H1 (cell line): ENCODE data around the gene TAMALIN. TPM values are rescaled to one million over a fixed set of nuclear protein-coding genes. Genes with fewer than 3 reads are reported as not detected.

ENCODE experiments used
- CTCF ChIA-PET: fragments of 300-600 bp; sonication (Branson Sonifier 250); formaldehyde crosslinking; loops from one replicate; lab custom pipeline; 2021; ENCODE audit not compliant: partially characterized antibody; lab: Charles Lee
- POLR2A ChIA-PET: fragments of 300-600 bp; sonication (Branson Sonifier 250); formaldehyde crosslinking; loops from one replicate; lab custom pipeline; 2021; ENCODE audit warnings: inconsistent platforms; ENCODE audit not compliant: partially characterized antibody; lab: Charles Lee
- DNase-seq, 2 experiments: peaks; one replicate each; pipeline versions ENCODE4 v3.0.0 to v3.0.0-alpha.2; 2010 to 2022; ENCODE audit warnings: low spot score in 2 of 2, low read depth in 1 of 2, mixed read lengths in 1 of 2
- FAIRE-seq: peaks from 2 replicates; lab custom pipeline; 2011; peaks lifted over from hg19 to GRCh38; lab: Jason Lieb, UNC
- H2AFZ ChIP-seq: 2 replicates; pipeline ENCODE4 v1.8.1; 2012; ENCODE audit warnings: low read length, inconsistent platforms
- H2AK5ac ChIP-seq: 2 replicates; pipeline ENCODE4 v1.6.1; 2013; ENCODE audit warnings: low read depth, low read length
- H2BK120ac ChIP-seq: replicated peaks from 2 replicates; pipeline ENCODE3; 2013; ENCODE audit warnings: low read depth, low read length, inconsistent platforms
- H2BK12ac ChIP-seq: 2 replicates; pipeline ENCODE4 v1.6.1; 2013; ENCODE audit warnings: low read depth, low read length
- H2BK15ac ChIP-seq: 2 replicates; pipeline ENCODE4 v1.6.1; 2013; ENCODE audit warnings: low read length
- H2BK20ac ChIP-seq: 2 replicates; pipeline ENCODE4 v1.6.1; 2013; ENCODE audit warnings: low read length
- H2BK5ac ChIP-seq: 2 replicates; pipeline ENCODE4 v1.6.1; 2013; ENCODE audit warnings: low read depth, low read length
- H3K14ac ChIP-seq: 2 replicates; pipeline ENCODE4 v1.6.1; 2013; ENCODE audit warnings: inconsistent platforms; ENCODE audit not compliant: insufficient read length
- H3K18ac ChIP-seq: 2 replicates; pipeline ENCODE4 v1.6.1; 2013; ENCODE audit warnings: low read length; ENCODE audit errors: extremely low read depth
- H3K23ac ChIP-seq: 2 replicates; pipeline ENCODE4 v1.6.1; 2013; ENCODE audit warnings: inconsistent platforms; ENCODE audit not compliant: insufficient read length
- H3K23me2 ChIP-seq: 2 replicates; pipeline ENCODE4 v1.6.1; 2013; ENCODE audit warnings: low read depth, low read length
- H3K27ac ChIP-seq: 2 replicates; pipeline ENCODE4 v1.6.1; 2011; ENCODE audit warnings: low read depth, low read length, inconsistent platforms
- H3K27me3 ChIP-seq, 4 experiments: replicated peaks in 1 of 4; 1 replicate in 1 of 4; 2 replicates in 3 of 4; pipeline versions ENCODE4 v1.6.1 to v1.8.1; 2011 to 2013; ENCODE audit warnings: low read length in 3 of 4, mild to moderate bottlenecking in 3 of 4, inconsistent platforms in 2 of 4, mixed read lengths in 2 of 4, moderate library complexity in 1 of 4; ENCODE audit not compliant: control insufficient read depth in 3 of 4, insufficient read depth in 3 of 4; ENCODE audit errors: extremely low read depth in 1 of 4
- H3K36me3 ChIP-seq, 4 experiments: 2 replicates each; pipeline versions ENCODE4 v1.6.1 to v1.8.1; 2011 to 2013; ENCODE audit warnings: mild to moderate bottlenecking in 4 of 4, low read length in 3 of 4, moderate library complexity in 2 of 4, control low read depth in 1 of 4, inconsistent platforms in 1 of 4; ENCODE audit not compliant: insufficient read depth in 4 of 4, control insufficient read depth in 2 of 4
- H3K4ac ChIP-seq: replicated peaks from 2 replicates; pipeline ENCODE3; 2013; ENCODE audit warnings: low read length, low read depth, mixed read lengths, inconsistent platforms; ENCODE audit not compliant: insufficient read length
- H3K4me1 ChIP-seq, 4 experiments: replicated peaks in 1 of 4; 1 replicate in 1 of 4; 2 replicates in 3 of 4; pipeline versions ENCODE4 v1.6.1 to v1.8.1; 2011 to 2013; ENCODE audit warnings: low read length in 3 of 4, inconsistent platforms in 2 of 4, mixed read lengths in 1 of 4; ENCODE audit not compliant: insufficient read depth in 4 of 4, control insufficient read depth in 3 of 4
- H3K4me2 ChIP-seq, 2 experiments: 2 replicates each; pipeline versions ENCODE4 v1.6.1 to v1.8.1; 2011 to 2013; ENCODE audit warnings: low read depth in 2 of 2, low read length in 2 of 2, control low read depth in 1 of 2, inconsistent platforms in 1 of 2, mild to moderate bottlenecking in 1 of 2; ENCODE audit not compliant: insufficient read depth in 1 of 2
- H3K4me3 ChIP-seq, 4 experiments: fragments of 200-600, 300-600 bp in 1 of 4; sonication (generic), shearing (Covaris generic), sonication (Bioruptor Twin) in 1 of 4; 2 replicates each; pipeline versions ENCODE4 v1.5.1 to v1.8.1; 2011 to 2016; ENCODE audit warnings: low read length in 4 of 4, low read depth in 3 of 4, control low read depth in 2 of 4, inconsistent platforms in 2 of 4, mild to moderate bottlenecking in 2 of 4, mixed read lengths in 1 of 4, moderate library complexity in 1 of 4; ENCODE audit not compliant: insufficient read depth in 2 of 4; ENCODE audit errors: extremely low read depth in 1 of 4
- H3K56ac ChIP-seq: replicated peaks from 2 replicates; pipeline ENCODE3; 2013; ENCODE audit warnings: low read depth, mild to moderate bottlenecking, mixed read lengths, low read length, inconsistent platforms; ENCODE audit not compliant: insufficient read length
- H3K79me1 ChIP-seq: 2 replicates; pipeline ENCODE4 v1.6.1; 2013; ENCODE audit warnings: low read depth, low read length, control low read depth
- H3K79me2 ChIP-seq, 2 experiments: 2 replicates each; pipeline versions ENCODE4 v1.6.1 to v1.8.1; 2012 to 2013; ENCODE audit warnings: low read length in 2 of 2, mild to moderate bottlenecking in 2 of 2, inconsistent platforms in 1 of 2; ENCODE audit not compliant: insufficient read depth in 2 of 2, control insufficient read depth in 1 of 2
- H3K9ac ChIP-seq, 4 experiments: replicated peaks in 1 of 4; 1 replicate in 1 of 4; 2 replicates in 3 of 4; pipeline versions ENCODE4 v1.6.1 to v1.8.1; 2011 to 2013; ENCODE audit warnings: low read depth in 3 of 4, low read length in 3 of 4, control low read depth in 2 of 4, mild to moderate bottlenecking in 2 of 4, moderate library complexity in 2 of 4, inconsistent platforms in 1 of 4; ENCODE audit errors: extremely low read depth in 1 of 4
- H3K9me3 ChIP-seq, 2 experiments: 2 replicates each; pipeline versions ENCODE4 v1.6.1 to v1.8.1; 2012 to 2013; ENCODE audit warnings: mild to moderate bottlenecking in 2 of 2, moderate library complexity in 2 of 2, control low read depth in 1 of 2, inconsistent platforms in 1 of 2, low read depth in 1 of 2, low read length in 1 of 2, mixed read lengths in 1 of 2; ENCODE audit not compliant: insufficient read depth in 2 of 2
- H4K20me1 ChIP-seq, 2 experiments: replicated peaks in 1 of 2; 2 replicates each; pipeline versions ENCODE3 to v1.8.1; 2011 to 2013; ENCODE audit warnings: inconsistent platforms in 2 of 2, low read length in 2 of 2, mild to moderate bottlenecking in 1 of 2; ENCODE audit not compliant: insufficient read depth in 2 of 2, control insufficient read depth in 1 of 2
- H4K5ac ChIP-seq: 2 replicates; pipeline ENCODE4 v1.6.1; 2013; ENCODE audit warnings: low read length, low read depth, mixed read lengths, inconsistent platforms; ENCODE audit not compliant: insufficient read length
- H4K8ac ChIP-seq: 2 replicates; pipeline ENCODE4 v1.8.0; 2013; ENCODE audit warnings: mild to moderate bottlenecking, moderate library complexity, low read length, inconsistent platforms; ENCODE audit not compliant: insufficient read depth; ENCODE audit errors: extremely low read depth
- H4K91ac ChIP-seq: replicated peaks from 2 replicates; pipeline ENCODE3; 2013; ENCODE audit warnings: low read length, mixed read lengths, inconsistent platforms; ENCODE audit not compliant: insufficient read length
- BRCA1 ChIP-seq: IDR thresholded peaks from 2 replicates; pipeline ENCODE4 v1.6.1; 2012; ENCODE audit warnings: low read depth, low read length, improper control_type of control experiment
- CBX8 ChIP-seq: fragments of 300-800, 300-1000 bp; sonication (generic); IDR thresholded peaks from 2 replicates; pipeline ENCODE4 v1.7.1; 2016; ENCODE audit warnings: low read depth, low read length, borderline replicate concordance
- EP300 ChIP-seq, 2 experiments: IDR thresholded peaks; 1 replicate in 1 of 2; 2 replicates in 1 of 2; pipeline ENCODE4 v1.6.1; 2011 to 2012; ENCODE audit warnings: low read depth in 2 of 2, low read length in 2 of 2, mild to moderate bottlenecking in 2 of 2, borderline replicate concordance in 1 of 2, inconsistent platforms in 1 of 2, moderate library complexity in 1 of 2
- FOSL1 ChIP-seq: IDR thresholded peaks from 2 replicates; pipeline ENCODE4 v1.6.1; 2011; ENCODE audit warnings: mild to moderate bottlenecking, low read depth, low read length, moderate library complexity; ENCODE audit not compliant: insufficient read depth
- GABPA ChIP-seq: IDR thresholded peaks from 2 replicates; pipeline ENCODE4 v1.6.1; 2011; ENCODE audit warnings: mild to moderate bottlenecking, low read length, moderate library complexity, borderline replicate concordance; ENCODE audit not compliant: insufficient read depth
- KDM5A ChIP-seq: fragments of 200-600 bp; IDR thresholded peaks from 2 replicates; pipeline ENCODE4 v1.7.1; 2012; ENCODE audit warnings: mild to moderate bottlenecking, low read length, inconsistent platforms, mixed read lengths
- MAFK ChIP-seq: IDR thresholded peaks from 2 replicates; pipeline ENCODE4 v1.6.1; 2012; ENCODE audit warnings: low read depth, mild to moderate bottlenecking, improper control_type of control experiment, low read length
- POLR2A ChIP-seq, 2 experiments: IDR thresholded peaks; 1 replicate in 1 of 2; 2 replicates in 1 of 2; pipeline ENCODE4 v1.6.1; 2011; ENCODE audit warnings: low read depth in 2 of 2, low read length in 2 of 2, mild to moderate bottlenecking in 2 of 2; ENCODE audit errors: control extremely low read depth in 1 of 2
- RAD21 ChIP-seq, 2 experiments: IDR thresholded peaks in 1 of 2; conservative IDR thresholded peaks in 1 of 2; 2 replicates each; pipeline ENCODE4 v1.6.1; 2011; ENCODE audit warnings: low read depth in 2 of 2, low read length in 2 of 2, improper control_type of control experiment in 1 of 2, inconsistent platforms in 1 of 2, mild to moderate bottlenecking in 1 of 2, moderate library complexity in 1 of 2
- SP2 ChIP-seq: IDR thresholded peaks from 2 replicates; pipeline ENCODE4 v1.6.1; 2012; ENCODE audit warnings: mild to moderate bottlenecking, low read length, inconsistent platforms
- TBP ChIP-seq: IDR thresholded peaks from 2 replicates; pipeline ENCODE4 v1.6.1; 2011; ENCODE audit warnings: low read depth, low read length, improper control_type of control experiment
- TEAD4 ChIP-seq: IDR thresholded peaks from 2 replicates; pipeline ENCODE4 v1.6.1; 2012; ENCODE audit warnings: low read depth, low read length, inconsistent platforms, mixed read lengths
- WGBS, 2 experiments: shearing (Covaris generic) in 1 of 2; methylation state at CpG; one replicate each; pipeline versions ENCODE4 v1.1.6 to v1.1.7; 2013 to 2015; ENCODE audit warnings: low lambda C conversion rate in 2 of 2, mixed read lengths in 2 of 2, inconsistent platforms in 1 of 2, low coverage in 1 of 2, missing lambda C conversion rate in 1 of 2; ENCODE audit not compliant: insufficient replicate concordance in 2 of 2, insufficient coverage in 1 of 2, insufficient read length in 1 of 2; ENCODE audit errors: extremely low coverage in 1 of 2, missing lambda C conversion rate in 1 of 2; 5-methylcytosine and 5-hydroxymethylcytosine counted together
- polyA plus RNA-seq, 7 experiments: library from polyadenylated mRNA; depleted of rRNA in 3 of 7; stranded (reverse) in 5 of 7; unstranded in 2 of 7; fragments of >200 nt in 5 of 7; fragments of 200-250 nt in 2 of 7; gene quantifications; 1 replicate in 5 of 7; 2 replicates in 1 of 7; 4 replicates in 1 of 7; pipeline versions ENCODE4 v1.2.1 to v1.2.3, GENCODE V29; 2011 to 2013; ENCODE audit warnings: missing spikeins in 2 of 7, mixed read lengths in 2 of 7
- total RNA-seq: library from RNA; stranded (reverse); fragmentation: NEBNext Ultra II Directional; extraction: Animal tissue kit (Norgen Biotek cat#: 25700); gene quantifications from 2 replicates; pipeline ENCODE4 v1.2.1, GENCODE V29; 2021
- TF ChIP-seq, protein P1 (sequence below): IDR thresholded peaks from 2 replicates; pipeline ENCODE4 v1.6.1; 2011; ENCODE audit warnings: low read depth, mild to moderate bottlenecking, low read length; ENCODE audit not compliant: insufficient read depth

Gene TAMALIN
- total and polyA plus RNA-seq, 2 of the 8 experiments (the other 6 are each of a cell fraction or from before 2014, with no cell fraction given): 2.6 to 4.9 TPM

DNA sequence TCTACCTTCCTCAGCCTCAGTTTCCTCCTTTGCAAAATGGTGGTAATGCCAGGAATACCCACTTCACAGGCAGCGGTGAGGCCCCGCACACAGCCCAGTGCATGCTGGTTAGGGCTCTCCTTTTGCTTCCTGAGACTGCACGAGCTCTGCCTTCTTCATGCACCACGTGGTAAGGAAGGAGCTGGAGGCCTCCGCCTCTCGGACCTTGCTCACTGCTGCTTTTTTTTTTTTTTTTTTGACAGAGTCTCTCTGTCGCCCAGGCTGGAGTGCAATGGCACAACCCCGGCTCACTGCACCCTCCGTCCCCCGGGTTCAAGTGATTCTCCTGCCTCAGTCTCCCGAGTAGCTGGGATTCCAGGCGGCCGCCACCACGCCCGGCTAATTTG, 18.1 kb downstream of the TAMALIN start:
- H3K14ac ChIP-seq: no peak overlapping the region
- no peak for FAIRE-seq
- H3K79me1 ChIP-seq: no peaks in the 10 kb centered on the region
- H3K36me3 ChIP-seq: no peaks in the 10 kb centered on the region
- CTCF ChIA-PET: interaction anchor here (0.7 to 22.7 kb wide), 31 partner anchors 17 to 1253 kb away, joined by 3 to 1249 read pairs (median 6); partner anchors contain the start of genes ACVRL1, ANKRD33, ATG101 and NR4A1
- no peak overlapping the region for H2BK15ac ChIP-seq
- H3K4ac ChIP-seq: no peak overlapping the region
- peaks cover 1 to 31% (median 9%) of the 10 kb centered on the region in 4 experiments for H3K4me1 ChIP-seq
- no peaks in the 10 kb centered on the region for H4K20me1 ChIP-seq
- no peak overlapping the region for H3K18ac ChIP-seq
- H3K27me3 ChIP-seq: peaks cover 2 to 27% (median 15%) of the 10 kb centered on the region in 4 experiments
- no peak for DNase-seq
- H2BK5ac ChIP-seq: no peak overlapping the region
- H3K4me3 ChIP-seq: no peak overlapping the region
- H3K79me2 ChIP-seq: no peaks in the 10 kb centered on the region
- H4K8ac ChIP-seq: no peak overlapping the region
- H2BK20ac ChIP-seq: no peak overlapping the region
- no peak overlapping the region; the same call in 1 of the 2 replicates for H2AK5ac ChIP-seq
- H2BK120ac ChIP-seq: no peak overlapping the region
- no peak overlapping the region for H4K91ac ChIP-seq
- no peak overlapping the region for H3K56ac ChIP-seq
- TF ChIP-seq TBP: no peak
- no peak for TF ChIP-seq POLR2A (IDR thresholded peaks at IDR 0.05; ENCODE audit: control extremely low read depth in 1 of 2, low read depth in 2 of 2, low read length in 2 of 2)
- no peak for TF ChIP-seq EP300 (IDR thresholded peaks at IDR 0.05; ENCODE audit: borderline replicate concordance in 1 of 2, low read depth in 2 of 2, low read length in 2 of 2)
- TF ChIP-seq KDM5A: no peak
- TF ChIP-seq, protein P1, sequence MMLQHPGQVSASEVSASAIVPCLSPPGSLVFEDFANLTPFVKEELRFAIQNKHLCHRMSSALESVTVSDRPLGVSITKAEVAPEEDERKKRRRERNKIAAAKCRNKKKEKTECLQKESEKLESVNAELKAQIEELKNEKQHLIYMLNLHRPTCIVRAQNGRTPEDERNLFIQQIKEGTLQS: no peak
- TF ChIP-seq SP2: no peak
- no peak for TF ChIP-seq FOSL1
- TF ChIP-seq RAD21 (IDR thresholded peaks at IDR 0.05 in 1 of 2, conservative IDR thresholded peaks at IDR 0.05 in 1 of 2; ENCODE audit: low read depth in 2 of 2, low read length in 2 of 2): no peak
- TF ChIP-seq CBX8: no peak
- TF ChIP-seq GABPA: no peak
- no peak for TF ChIP-seq TEAD4
- TF ChIP-seq MAFK: no peak
- no peak for TF ChIP-seq BRCA1
- H3K27ac ChIP-seq: no peak overlapping the region
- POLR2A ChIA-PET: interaction anchor here (0.7 to 13.1 kb wide), 8 partner anchors 9 to 1721 kb away, joined by 3 to 82 read pairs (median 5); partner anchors contain the start of gene SMIM41
- no peak overlapping the region for H4K5ac ChIP-seq
- H2AFZ ChIP-seq: no peak overlapping the region
- WGBS, 2 experiments: 87% methylated on average over 14 of the region's 15 CpGs; no CpG with 5 or more reads in 1 of the 2 experiments
- H3K23me2 ChIP-seq: peaks cover 7% of the 10 kb centered on the region
- H3K9ac ChIP-seq: no peak overlapping the region
- no peak overlapping the region for H2BK12ac ChIP-seq
- H3K9me3 ChIP-seq: no peaks in the 10 kb centered on the region
- no peak overlapping the region for H3K23ac ChIP-seq
- no peak overlapping the region; a peak in 1 of 4 replicates for H3K4me2 ChIP-seq
